ENCODE measurements around the gene ZNF774.

DNA sequence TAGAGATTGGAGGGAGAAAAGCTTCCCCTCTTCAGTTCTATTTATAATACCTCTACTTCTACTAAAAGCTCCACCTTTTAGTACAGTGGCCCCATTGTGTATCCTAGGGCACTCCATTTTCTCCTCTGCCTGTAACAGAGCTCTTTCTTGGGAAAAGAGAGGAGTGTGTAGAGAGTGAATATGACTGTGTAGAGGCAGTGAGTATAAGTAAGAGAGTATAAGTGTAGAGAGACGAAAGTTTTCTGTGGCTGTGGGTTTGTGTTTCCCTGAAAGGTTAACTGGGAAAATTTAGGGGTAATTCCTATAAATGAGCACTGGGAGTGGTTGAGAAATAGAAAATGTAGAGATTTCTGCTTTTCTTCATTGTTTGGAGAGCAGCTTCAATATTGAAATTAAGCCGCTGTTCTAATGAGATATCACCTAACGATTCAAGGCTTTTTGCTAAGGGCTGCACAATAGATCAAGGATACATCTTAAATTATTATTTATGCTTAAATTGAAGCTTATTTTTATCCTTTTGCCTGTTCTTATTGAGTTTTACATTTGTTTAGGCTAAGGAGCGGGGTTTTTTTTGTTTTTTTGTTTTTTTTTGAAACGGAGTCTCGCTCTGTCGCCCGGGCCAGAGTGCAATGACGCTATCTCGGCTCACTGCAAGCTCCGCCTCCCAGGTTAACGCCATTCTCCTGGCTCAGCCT is 42.8 kb downstream of the ZNF774 start:
- TF ChIP-seq POLR2AphosphoS5 (IDR thresholded peaks at IDR 0.05; ENCODE audit: low read depth, low read length): no peak
- TF ChIP-seq POLR2A (IDR thresholded peaks at IDR 0.05; ENCODE audit: low read depth, low read length): no peak

All from GM12891 (cell line).